ENCODE data around the gene SNAP29. TPM values are rescaled to one million over a fixed set of nuclear protein-coding genes. Genes with fewer than 3 reads are reported as not detected.

Gene SNAP29
- total and polyA plus RNA-seq, 9 of the 15 experiments (the other 6 are each of a cell fraction or from before 2014, with no cell fraction given): 19.5 to 250 (median 75.9) TPM

GRCh38 chr22:20810645-20811044 lies 48.2 kb upstream of the SNAP29 start (continued):
- no peak for TF ChIP-seq THRAP3 (IDR thresholded peaks at IDR 0.05; ENCODE audit: borderline replicate concordance)
- no peak for TF ChIP-seq PURB (CRISPR knock-in tag; IDR thresholded peaks at IDR 0.05; ENCODE audit: low read depth)
- TF ChIP-seq ZNF165 (CRISPR knock-in tag; IDR thresholded peaks at IDR 0.05; ENCODE audit: borderline replicate concordance): no peak
- peak; percentile 42; the same call in 1 of the 2 replicates for TF ChIP-seq ZC3H11A (IDR thresholded peaks at IDR 0.05; ENCODE audit: low read depth, low read length)
- no peak for TF ChIP-seq NR4A1 (CRISPR knock-in tag; IDR thresholded peaks at IDR 0.05)
- TF ChIP-seq NR4A1 (tag; IDR thresholded peaks at IDR 0.05): no peak
- TF ChIP-seq MTA2 (IDR thresholded peaks at IDR 0.05; ENCODE audit: low read depth): no peak
- TF ChIP-seq STAT5A (IDR thresholded peaks at IDR 0.05; ENCODE audit: borderline replicate concordance, low read length): no peak
- no peak for TF ChIP-seq KAT7 (CRISPR knock-in tag; IDR thresholded peaks at IDR 0.05; ENCODE audit: borderline replicate concordance)
- TF ChIP-seq CREM (IDR thresholded peaks at IDR 0.05; ENCODE audit: low read depth): no peak
- TF ChIP-seq E4F1 (CRISPR knock-in tag; IDR thresholded peaks at IDR 0.05; ENCODE audit: borderline replicate concordance): no peak
- TF ChIP-seq COPS2 (conservative IDR thresholded peaks at IDR 0.05): no peak
- TF ChIP-seq PHTF2 (CRISPR knock-in tag; IDR thresholded peaks at IDR 0.05): no peak
- TF ChIP-seq MGA (IDR thresholded peaks at IDR 0.05): no peak
- no peak for TF ChIP-seq C11orf30 (IDR thresholded peaks at IDR 0.05; ENCODE audit: low read depth)
- no peak for TF ChIP-seq MCM7 (IDR thresholded peaks at IDR 0.05)
